Activated T-cell treated with anti-CD3 and anti-CD28 coated beads, Interleukin-2, amount 50 U/mL, for 1 hour (primary cell): ENCODE data around the gene PPARG.
"Not testable (repeated sequence)": the region's sequence is repeated elsewhere in the genome, so short reads cannot be mapped to it uniquely, and the experiment has no call there.

Source experiments
- DNase-seq: peaks from one replicate; pipeline ENCODE4 v3.0.0-alpha.2; 2020

The PPARG gene

DNA sequence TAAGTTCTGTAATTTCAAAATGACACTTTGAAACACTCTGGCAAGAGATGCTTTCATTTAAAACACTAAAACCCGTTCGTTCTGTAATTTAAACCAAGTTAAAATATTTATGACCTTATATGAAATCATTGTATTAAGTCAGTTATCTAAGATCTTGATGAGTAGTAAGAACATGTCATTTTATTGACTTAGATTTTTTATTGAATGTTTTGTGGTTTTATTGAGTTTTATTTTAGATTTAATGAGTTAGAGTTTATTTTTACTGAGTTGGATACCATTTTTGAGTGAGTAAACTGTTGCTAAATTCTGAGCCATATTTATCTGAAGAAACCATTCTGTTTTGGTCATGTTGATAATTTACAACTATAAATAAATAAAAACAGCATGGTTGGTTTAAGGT is 94.3 kb downstream of the PPARG start:
- DNase-seq: no peak

DNA sequence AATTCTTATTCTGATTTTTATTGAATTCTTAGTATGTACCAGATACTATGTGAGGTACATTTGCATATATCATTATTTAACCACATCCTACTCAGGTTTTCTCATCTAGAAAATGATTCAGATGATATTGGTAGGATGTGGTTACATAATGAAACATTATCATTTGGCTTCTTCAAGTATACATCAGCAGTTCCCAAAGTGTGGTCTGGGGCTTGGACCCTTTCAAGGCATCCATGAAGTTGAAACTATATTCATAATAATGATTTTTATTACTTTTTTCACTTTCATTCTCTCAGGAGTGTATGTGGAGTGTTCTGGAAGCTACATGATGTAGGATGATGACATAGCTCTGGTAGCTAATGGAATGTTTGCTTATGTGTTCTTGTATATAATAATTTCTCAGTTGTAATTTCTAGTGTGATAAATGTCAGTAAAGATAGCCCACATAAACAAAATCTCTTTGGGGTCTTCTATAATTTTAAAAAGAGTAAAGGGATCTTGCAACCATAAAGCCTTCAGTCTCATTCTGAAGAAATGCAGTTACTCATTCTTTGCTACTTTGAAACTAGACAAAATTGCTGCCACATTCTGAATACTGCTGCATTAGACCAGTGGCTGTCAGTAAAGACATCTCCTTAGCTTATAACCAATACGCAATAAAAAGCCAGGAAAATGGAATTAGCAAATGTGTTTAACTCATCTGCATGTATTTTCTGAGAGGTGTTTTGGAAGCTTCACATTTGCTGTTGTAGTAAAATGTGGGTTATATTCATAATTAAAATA is 95.8 kb downstream of the PPARG start:
- no peak for DNase-seq

DNA sequence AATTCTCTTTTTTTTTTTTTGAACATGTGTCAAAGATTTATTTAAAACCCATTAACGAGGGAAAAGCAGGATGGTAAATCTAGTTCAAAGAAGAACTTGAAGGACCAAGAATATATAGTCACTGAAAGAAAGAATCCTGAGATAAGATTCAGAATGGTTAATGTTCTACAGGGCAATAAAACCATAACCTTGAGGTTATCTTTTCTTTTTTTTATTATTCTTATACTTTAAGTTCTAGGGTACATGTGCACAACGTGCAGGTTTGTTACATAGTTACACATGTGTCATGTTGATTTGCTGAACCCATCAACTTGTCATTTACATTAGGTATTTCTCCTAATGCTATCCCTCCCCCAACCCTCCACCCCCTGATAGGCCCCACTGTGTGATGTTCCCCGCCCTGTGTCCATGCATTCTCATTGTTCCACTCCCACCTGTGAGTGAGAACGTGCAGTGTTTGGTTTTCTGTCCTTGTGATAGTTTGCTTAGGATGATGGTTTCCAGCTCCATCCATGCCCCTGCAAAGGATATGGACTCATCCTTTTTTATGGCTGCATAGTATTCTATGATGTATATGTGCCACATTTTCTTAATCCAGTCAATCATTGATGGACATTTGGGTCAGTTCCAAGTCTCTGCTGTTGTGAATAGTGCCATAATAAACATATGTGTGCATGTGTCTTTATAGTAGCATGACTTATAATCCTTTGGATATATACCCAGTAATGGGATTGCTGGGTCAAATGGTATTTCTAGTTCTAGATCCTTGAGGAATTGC is 97.8 kb downstream of the PPARG start:
- DNase-seq: not testable (repeated sequence)

DNA sequence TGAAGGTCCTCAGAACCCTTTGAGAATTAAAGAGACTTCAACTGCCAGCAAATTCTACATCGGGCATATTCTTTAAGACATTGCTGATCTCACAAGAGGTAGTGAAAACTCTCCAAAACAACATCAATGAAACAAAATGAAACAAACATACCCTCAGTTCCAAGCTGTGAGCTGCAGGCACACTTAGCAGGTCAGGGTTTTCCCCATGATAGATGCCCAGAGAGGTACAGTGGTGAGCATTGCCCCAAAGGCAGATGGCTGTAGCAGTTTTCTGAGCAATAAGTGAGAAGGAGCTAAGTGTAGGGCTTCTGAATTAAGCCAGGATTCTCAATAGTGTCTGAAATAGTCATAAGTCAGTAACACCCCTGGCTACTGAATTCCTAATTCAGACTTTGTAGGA is 99.3 kb downstream of the PPARG start:
- DNase-seq: no peak

DNA sequence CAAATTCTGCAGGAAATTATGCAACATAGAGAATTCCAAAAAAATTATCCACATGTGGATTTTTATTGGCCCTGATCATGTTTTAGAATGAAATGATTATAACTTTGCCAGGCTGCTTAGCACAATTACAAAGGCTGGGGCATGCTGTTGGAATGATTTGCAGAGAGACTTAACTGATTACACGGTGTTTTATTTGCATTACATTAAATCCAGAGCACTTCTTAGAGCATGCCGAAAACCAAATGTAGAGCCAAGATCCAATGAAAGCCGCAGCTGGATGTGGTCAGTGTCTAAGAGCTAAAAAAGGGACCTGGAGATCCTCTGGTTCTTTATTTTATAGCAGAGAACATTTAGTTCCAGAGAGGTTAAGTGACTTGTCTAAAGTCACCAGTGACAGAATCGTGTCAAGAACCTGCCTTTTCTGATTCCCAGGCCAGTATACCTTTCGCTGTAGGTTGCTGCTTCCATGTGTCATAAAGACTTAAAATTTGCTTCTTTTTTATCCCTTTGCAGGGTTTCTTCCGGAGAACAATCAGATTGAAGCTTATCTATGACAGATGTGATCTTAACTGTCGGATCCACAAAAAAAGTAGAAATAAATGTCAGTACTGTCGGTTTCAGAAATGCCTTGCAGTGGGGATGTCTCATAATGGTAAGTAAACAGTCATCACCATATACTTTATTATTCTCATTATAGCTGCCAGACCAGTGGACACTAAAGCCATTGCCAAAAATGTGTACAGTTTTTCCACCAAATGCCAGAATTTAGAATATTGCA is 103.4 kb downstream of the PPARG start:
- DNase-seq: no peak

DNA sequence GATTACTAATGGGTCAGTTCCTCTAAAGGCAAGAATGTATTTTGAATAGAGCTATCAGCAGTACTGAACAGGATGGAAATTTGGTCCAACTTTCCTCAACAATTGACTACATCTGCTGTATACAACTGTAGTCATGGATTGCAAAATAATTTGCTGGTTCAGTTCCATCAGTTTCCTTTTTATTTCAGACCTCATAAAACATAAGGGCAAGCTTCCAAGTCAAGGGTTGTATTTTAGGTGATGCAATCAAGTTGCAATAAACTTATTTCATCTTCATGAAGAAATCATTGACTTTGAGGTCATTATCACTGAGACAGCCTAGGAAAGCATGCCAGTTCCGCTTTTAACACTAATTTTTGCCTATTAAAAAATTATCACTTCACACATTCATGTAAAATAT is 105.0 kb downstream of the PPARG start:
- DNase-seq: no peak

DNA sequence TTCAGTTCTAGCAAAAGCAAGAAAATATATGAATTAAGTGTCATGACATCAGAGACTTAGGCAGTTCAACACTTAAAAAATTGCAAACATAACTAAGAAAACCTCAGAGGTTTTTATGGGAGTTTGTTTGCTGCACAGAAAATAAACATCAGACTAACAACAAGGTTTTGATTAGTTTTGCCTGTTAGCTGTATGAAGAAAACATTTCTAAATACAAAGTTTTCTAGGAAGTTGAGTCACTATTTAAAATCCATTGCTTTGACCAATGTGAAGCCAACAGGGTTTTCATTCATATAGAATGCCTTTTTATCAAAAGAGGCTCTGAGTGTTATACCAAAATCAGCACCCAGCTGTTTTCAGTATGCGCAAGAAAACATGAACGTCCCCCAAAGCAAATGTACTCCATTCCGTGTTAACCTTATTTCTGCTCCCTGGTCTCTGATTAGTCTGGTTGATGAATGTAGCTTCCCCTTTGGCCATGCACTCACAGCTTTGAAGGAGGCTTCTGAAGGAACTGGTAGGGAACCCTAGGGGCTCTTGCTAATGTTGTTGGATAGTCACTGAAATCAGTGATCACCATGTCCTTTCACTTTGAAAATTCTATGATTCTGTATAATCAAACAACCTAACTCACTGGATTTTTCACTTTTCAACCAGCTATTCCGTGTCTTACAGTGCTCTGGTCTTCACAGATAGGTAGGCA is 105.8 kb downstream of the PPARG start:
- no peak for DNase-seq

DNA sequence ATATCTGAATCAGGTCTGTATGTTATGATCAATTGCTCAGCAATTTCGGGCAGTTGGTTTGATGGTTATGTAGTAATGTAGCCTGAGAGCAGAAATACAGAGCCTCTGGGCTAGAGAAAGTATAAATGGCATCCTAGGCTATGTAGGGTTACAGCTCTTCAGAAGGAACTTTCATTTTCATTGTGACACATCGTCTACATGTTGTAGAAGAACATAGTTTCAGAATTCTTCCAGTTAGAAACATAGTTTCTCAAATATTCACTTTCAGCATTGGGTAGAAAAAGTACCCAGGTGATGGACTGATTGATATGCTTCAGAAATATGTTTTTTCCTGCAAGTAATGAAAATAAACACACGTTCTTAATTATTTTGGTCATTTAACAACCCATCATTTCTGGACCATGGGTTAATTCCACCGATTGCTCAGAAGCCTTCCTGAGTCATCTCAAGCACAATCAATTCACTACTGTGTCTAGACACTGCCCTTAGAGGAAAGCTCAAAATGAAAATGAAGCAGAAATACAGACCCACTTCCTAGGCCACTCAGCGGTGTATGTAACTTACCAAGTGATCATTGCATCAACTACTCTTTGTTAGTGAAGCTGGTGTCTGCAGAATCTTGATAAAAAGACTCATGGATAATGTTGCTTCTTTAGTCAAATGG is 106.6 kb downstream of the PPARG start:
- DNase-seq: no peak

- no peak for DNase-seq
Measured at GRCh38 chr3:12396471-12396870, 107.6 kb downstream of the PPARG start.

GRCh38 chr3:12399226-12399625 is 110.4 kb downstream of the PPARG start:
- DNase-seq: no peak

- no peak for DNase-seq
Measured at GRCh38 chr3:12400616-12401194, 111.8 kb downstream of the PPARG start.

DNA sequence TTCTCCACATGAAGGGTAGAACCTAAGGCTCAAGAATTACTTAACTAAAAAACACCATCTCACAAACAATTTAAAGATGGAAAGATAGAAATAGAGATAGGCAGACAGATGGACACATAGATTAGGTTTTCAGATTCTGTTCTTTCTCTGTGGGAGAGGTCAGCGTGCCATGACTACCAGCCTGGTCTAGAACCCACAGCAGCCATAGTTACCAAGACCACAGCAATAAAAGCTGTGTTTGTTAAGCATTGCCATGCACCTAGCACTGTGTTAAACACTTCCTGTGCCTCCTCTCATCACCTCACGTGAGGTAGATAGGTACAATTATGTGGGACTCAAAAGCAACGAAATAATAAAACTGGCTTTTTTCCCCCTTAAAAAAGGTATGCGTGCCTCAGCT is 112.3 kb downstream of the PPARG start:
- no peak for DNase-seq

- DNase-seq: no peak
Measured at GRCh38 chr3:12405432-12406272, 116.8 kb downstream of the PPARG start.

- DNase-seq: no peak
Measured at GRCh38 chr3:12408984-12409683, 120.3 kb downstream of the PPARG start.

DNA sequence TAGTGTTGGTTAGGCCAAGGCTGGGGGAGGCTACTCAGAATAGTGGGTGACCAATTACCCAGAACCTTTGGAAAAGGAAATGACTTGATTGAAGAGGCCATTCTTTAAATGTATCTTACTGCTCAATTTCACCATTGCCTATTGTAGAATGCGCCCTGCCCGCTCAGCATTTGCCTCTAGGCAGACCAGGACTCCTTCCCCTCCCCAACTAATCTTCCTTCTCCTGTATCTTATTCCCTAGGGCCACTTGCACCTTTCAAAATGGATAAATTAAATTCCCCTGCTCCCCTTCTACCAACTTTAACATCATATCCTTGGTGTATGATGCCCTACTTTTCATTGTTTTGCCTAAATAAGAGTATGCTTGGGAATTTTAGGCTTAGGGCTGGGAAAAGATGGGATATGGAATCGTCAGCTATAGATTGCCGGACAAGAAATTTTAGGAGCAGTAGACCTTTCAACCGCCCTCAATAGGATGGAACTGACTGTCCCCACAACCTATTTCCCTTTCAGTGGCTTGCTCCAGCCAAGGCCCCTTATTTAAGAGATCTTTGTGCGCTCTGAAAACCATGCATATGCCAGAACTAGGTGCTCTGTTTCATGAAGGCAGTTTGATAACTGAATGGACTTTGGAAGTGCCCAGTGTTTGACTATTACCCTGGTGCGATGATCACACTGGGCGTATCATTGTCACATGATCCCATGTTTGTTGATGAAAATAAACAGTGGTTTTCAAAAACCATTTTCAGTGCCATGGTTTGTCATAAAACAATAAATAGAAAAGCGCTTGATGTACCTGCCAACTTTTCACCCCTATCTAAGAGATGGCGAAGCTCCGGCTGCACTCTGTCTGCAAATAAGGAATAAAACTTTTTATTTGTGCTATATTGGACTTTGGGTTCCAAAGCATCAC is 121.1 kb downstream of the PPARG start:
- DNase-seq: no peak

DNA sequence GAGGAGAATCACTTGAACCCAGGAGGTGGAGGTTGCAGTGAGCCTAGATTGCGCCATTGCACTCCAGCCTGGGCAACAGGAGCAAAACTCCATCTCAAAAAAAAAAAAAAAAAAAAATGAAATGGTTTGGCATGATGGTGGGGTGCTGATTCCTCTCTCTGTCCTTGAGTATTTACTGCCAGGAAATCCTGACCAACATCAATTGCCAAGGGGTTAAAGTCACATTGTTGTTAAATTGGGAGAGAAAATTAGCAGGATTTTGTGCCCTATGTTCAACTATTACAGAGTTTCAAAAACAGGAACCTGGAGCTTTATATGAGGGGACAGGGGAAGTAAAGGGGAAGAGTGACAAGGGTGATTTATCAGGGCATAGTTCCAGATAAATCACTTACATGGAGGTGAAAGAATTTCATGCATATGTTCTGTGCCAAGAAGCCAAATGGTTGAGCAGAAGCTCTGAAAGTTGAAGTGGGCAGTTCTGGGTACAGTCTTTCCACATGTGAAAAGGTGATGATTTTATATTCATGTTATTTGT is 124.9 kb downstream of the PPARG start:
- no peak for DNase-seq

GRCh38 chr3:12415014-12415680 is 126.3 kb downstream of the PPARG start:
- no peak for DNase-seq

DNA sequence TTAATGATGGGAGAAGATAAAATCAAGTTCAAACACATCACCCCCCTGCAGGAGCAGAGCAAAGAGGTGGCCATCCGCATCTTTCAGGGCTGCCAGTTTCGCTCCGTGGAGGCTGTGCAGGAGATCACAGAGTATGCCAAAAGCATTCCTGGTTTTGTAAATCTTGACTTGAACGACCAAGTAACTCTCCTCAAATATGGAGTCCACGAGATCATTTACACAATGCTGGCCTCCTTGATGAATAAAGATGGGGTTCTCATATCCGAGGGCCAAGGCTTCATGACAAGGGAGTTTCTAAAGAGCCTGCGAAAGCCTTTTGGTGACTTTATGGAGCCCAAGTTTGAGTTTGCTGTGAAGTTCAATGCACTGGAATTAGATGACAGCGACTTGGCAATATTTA is 127.9 kb downstream of the PPARG start:
- no peak for DNase-seq
